H1 (cell line): ENCODE measurements around the gene HMGXB3. TPM values are rescaled to one million over a fixed set of nuclear protein-coding genes. Genes with fewer than 3 reads are reported as not detected.

Experiments used
- ATF3 ChIP-seq: IDR thresholded peaks from 2 replicates; pipeline ENCODE4 v1.6.1; 2011; ENCODE audit warnings: low read depth, mild to moderate bottlenecking, low read length; ENCODE audit not compliant: insufficient read depth
- BRCA1 ChIP-seq: IDR thresholded peaks from 2 replicates; pipeline ENCODE4 v1.6.1; 2012; ENCODE audit warnings: low read depth, low read length, improper control_type of control experiment
- CTCF ChIP-seq, 3 experiments: IDR thresholded peaks; 1 replicate in 2 of 3; 2 replicates in 1 of 3; pipeline versions ENCODE4 v1.5.1 to v1.6.1; 2011; ENCODE audit warnings: low read length in 3 of 3, mild to moderate bottlenecking in 3 of 3, inconsistent platforms in 2 of 3, low read depth in 1 of 3, moderate library complexity in 1 of 3; ENCODE audit not compliant: insufficient read depth in 1 of 3; ENCODE audit errors: control extremely low read depth in 1 of 3
- EP300 ChIP-seq, 2 experiments: IDR thresholded peaks; 1 replicate in 1 of 2; 2 replicates in 1 of 2; pipeline ENCODE4 v1.6.1; 2011 to 2012; ENCODE audit warnings: low read depth in 2 of 2, low read length in 2 of 2, mild to moderate bottlenecking in 2 of 2, borderline replicate concordance in 1 of 2, inconsistent platforms in 1 of 2, moderate library complexity in 1 of 2
- HDAC6 ChIP-seq: IDR thresholded peaks from one replicate; pipeline ENCODE4 v1.7.1; 2012; ENCODE audit warnings: low read depth, mild to moderate bottlenecking, inconsistent platforms, low read length, moderate library complexity
- polyA plus RNA-seq, 7 experiments: library from polyadenylated mRNA; depleted of rRNA in 3 of 7; stranded (reverse) in 5 of 7; unstranded in 2 of 7; fragments of >200 nt in 5 of 7; fragments of 200-250 nt in 2 of 7; gene quantifications; 1 replicate in 5 of 7; 2 replicates in 1 of 7; 4 replicates in 1 of 7; pipeline versions ENCODE4 v1.2.1 to v1.2.3, GENCODE V29; 2011 to 2013; ENCODE audit warnings: missing spikeins in 2 of 7, mixed read lengths in 2 of 7
- total RNA-seq: library from RNA; stranded (reverse); fragmentation: NEBNext Ultra II Directional; extraction: Animal tissue kit (Norgen Biotek cat#: 25700); gene quantifications from 2 replicates; pipeline ENCODE4 v1.2.1, GENCODE V29; 2021

Gene HMGXB3
- total and polyA plus RNA-seq, 2 of the 8 experiments (the other 6 are each of a cell fraction or from before 2014, with no cell fraction given) = 26.8 to 28.0 TPM

- TF ChIP-seq CTCF (IDR thresholded peaks at IDR 0.05; ENCODE audit: control extremely low read depth in 1 of 3, insufficient read depth in 1 of 3, low read depth in 1 of 3, low read length in 3 of 3) (no peak), BRCA1 (no peak), EP300 (IDR thresholded peaks at IDR 0.05; ENCODE audit: borderline replicate concordance in 1 of 2, low read depth in 2 of 2, low read length in 2 of 2) (no peak), ATF3 (no peak), HDAC6 (no peak)
Measured at GRCh38 chr5:150068961-150069645, 68.6 kb downstream of the HMGXB3 start (continued).
